HCT116 (cell line): Measurements from ENCODE around the gene CDH26. TPM values are rescaled to one million over a fixed set of nuclear protein-coding genes. Genes with fewer than 3 reads are reported as not detected.

Experiments
- ATAC-seq: fragments of 200-7000 bp; cut with Tn5 transposase; 2 replicates; pipeline ENCODE4 v1.9.1; 2020; ENCODE audit warnings: mild to moderate bottlenecking, moderate library complexity
- BruUV-seq: library from RNA; stranded (reverse); fragments of 400-500 nt; replicated peaks from 2 replicates; lab custom pipeline; 2021; lab: Mats Ljungman, UMichigan
- CTCF ChIA-PET: fragments of 300-600 bp; sonication (Branson Sonifier 250); formaldehyde crosslinking; loops from one replicate; lab custom pipeline; 2021; ENCODE audit warnings: antibody characterized with exemption; lab: Charles Lee
- POLR2A ChIA-PET: fragments of 300-600, 350-600 bp; sonication (Branson Sonifier 250); formaldehyde crosslinking; loops from one replicate; lab custom pipeline; 2021; ENCODE audit warnings: antibody characterized with exemption; lab: Charles Lee
- RAD21 ChIA-PET, 2 experiments: fragments of 300-600 bp; sonication (Branson Sonifier 250); formaldehyde crosslinking; loops; one replicate each; lab custom pipeline; 2023; ENCODE audit warnings: low total read pairs in 2 of 2; ENCODE audit not compliant: uncharacterized antibody in 2 of 2, unreplicated experiment in 2 of 2, low non-redundant PET in 1 of 2; lab: Charles Lee
- DNase-seq: peaks from one replicate; pipeline ENCODE4 v3.0.0-alpha.2; 2010; ENCODE audit warnings: low read depth, low spot score
- H2AFZ ChIP-seq: fragments of 200-600 bp; shearing (Covaris generic), sonication (generic); 2 replicates; pipeline ENCODE4 v1.6.1; 2017; ENCODE audit warnings: low read depth, mixed run types, mixed read lengths, antibody characterized with exemption, low read length; ENCODE audit not compliant: poor library complexity, severe bottlenecking
- H3K27ac ChIP-seq: 2 replicates; pipeline ENCODE4 v1.5.1; 2012; ENCODE audit warnings: low read depth, low read length
- H3K27me3 ChIP-seq: fragments of 200-600 bp; sonication (generic); 2 replicates; pipeline ENCODE4 v1.6.1; 2016; ENCODE audit warnings: mixed run types, low read length, mixed read lengths; ENCODE audit not compliant: insufficient read depth
- H3K36me3 ChIP-seq, 2 experiments: fragments of 200-500 bp in 1 of 2; fragments of 200-600 bp in 1 of 2; sonication (Bioruptor generic) in 1 of 2; sonication (generic) in 1 of 2; 2 replicates each; pipeline versions ENCODE4 v1.5.1 to v1.6.1; 2014 to 2016; ENCODE audit warnings: low read length in 2 of 2, inconsistent platforms in 1 of 2, mixed read lengths in 1 of 2, mixed run types in 1 of 2; ENCODE audit not compliant: insufficient read depth in 2 of 2, control insufficient read depth in 1 of 2
- H3K4me1 ChIP-seq, 2 experiments: fragments of 200-600 bp in 1 of 2; sonication (generic) in 1 of 2; 2 replicates each; pipeline versions ENCODE4 v1.5.1 to v1.6.1; 2012 to 2017; ENCODE audit warnings: low read length in 2 of 2, inconsistent platforms in 1 of 2, mild to moderate bottlenecking in 1 of 2, mixed read lengths in 1 of 2, mixed run types in 1 of 2, moderate library complexity in 1 of 2; ENCODE audit not compliant: insufficient read depth in 2 of 2, control insufficient read depth in 1 of 2
- H3K4me2 ChIP-seq: fragments of 200-600 bp; sonication (generic); 2 replicates; pipeline ENCODE4 v1.6.1; 2017; ENCODE audit warnings: mixed run types, low read length, mixed read lengths
- H3K4me3 ChIP-seq, 2 experiments: fragments of 200-600 bp in 1 of 2; sonication (generic) in 1 of 2; replicated peaks in 1 of 2; 2 replicates each; pipeline ENCODE4 v1.5.1; 2011 to 2016; ENCODE audit warnings: low read length in 2 of 2, control low read depth in 1 of 2, low read depth in 1 of 2, mild to moderate bottlenecking in 1 of 2, mixed read lengths in 1 of 2, mixed run types in 1 of 2
- H3K79me2 ChIP-seq: fragments of 200-600 bp; sonication (generic); 2 replicates; pipeline ENCODE4 v1.6.1; 2017; ENCODE audit warnings: mild to moderate bottlenecking, mixed run types, low read length, moderate library complexity, mixed read lengths; ENCODE audit not compliant: insufficient read depth
- H3K9ac ChIP-seq: fragments of 200-600 bp; sonication (generic); 2 replicates; pipeline ENCODE4 v1.6.1; 2016; ENCODE audit warnings: low read length, mixed read lengths
- H3K9me2 ChIP-seq: fragments of 200-600 bp; sonication (generic), shearing (Covaris generic); 2 replicates; pipeline ENCODE4 v1.6.1; 2017; ENCODE audit warnings: mixed run types, mild to moderate bottlenecking, moderate library complexity; ENCODE audit not compliant: insufficient read depth
- H3K9me3 ChIP-seq, 2 experiments: fragments of 200-500 bp in 1 of 2; fragments of 200-600 bp in 1 of 2; sonication (Bioruptor generic) in 1 of 2; sonication (generic) in 1 of 2; 2 replicates each; pipeline ENCODE4 v1.6.1; 2014 to 2017; ENCODE audit warnings: low read length in 2 of 2, mixed read lengths in 2 of 2, inconsistent platforms in 1 of 2, low read depth in 1 of 2, mild to moderate bottlenecking in 1 of 2, mixed run types in 1 of 2, moderate library complexity in 1 of 2; ENCODE audit not compliant: control insufficient read depth in 1 of 2, insufficient read depth in 1 of 2
- H4K20me1 ChIP-seq: fragments of 200-600 bp; sonication (generic), shearing (Covaris generic); 2 replicates; pipeline ENCODE4 v1.6.1; 2017; ENCODE audit warnings: mixed run types, mild to moderate bottlenecking, moderate library complexity; ENCODE audit not compliant: insufficient read depth
- CBX3 ChIP-seq: IDR thresholded peaks from 2 replicates; pipeline ENCODE4 v1.6.1; 2012; ENCODE audit warnings: low read depth
- CEBPB ChIP-seq: IDR thresholded peaks from 2 replicates; pipeline ENCODE4 v1.6.1; 2012; ENCODE audit warnings: low read depth
- CTCF ChIP-seq, 3 experiments: fragments of 200-600 bp in 1 of 3; sonication (generic) in 1 of 3; IDR thresholded peaks in 2 of 3; conservative IDR thresholded peaks in 1 of 3; 2 replicates each; pipeline ENCODE4 v1.5.1; 2012 to 2017; ENCODE audit warnings: low read depth in 2 of 3, low read length in 2 of 3, antibody characterized with exemption in 1 of 3, borderline replicate concordance in 1 of 3, control low read depth in 1 of 3, mild to moderate bottlenecking in 1 of 3, mixed read lengths in 1 of 3, mixed run types in 1 of 3, moderate library complexity in 1 of 3; ENCODE audit not compliant: insufficient read depth in 1 of 3
- EZH2phosphoT487 ChIP-seq: fragments of 200-600 bp; IDR thresholded peaks from 2 replicates; pipeline ENCODE4 v1.6.1; 2018; ENCODE audit warnings: antibody characterized with exemption, borderline replicate concordance
- FOSL1 ChIP-seq: IDR thresholded peaks from 2 replicates; pipeline ENCODE4 v1.6.1; 2012; ENCODE audit warnings: low read depth
- MAX ChIP-seq: IDR thresholded peaks from 2 replicates; pipeline ENCODE4 v1.6.1; 2012
- POLR2AphosphoS5 ChIP-seq: IDR thresholded peaks from 2 replicates; pipeline ENCODE4 v1.6.1; 2011; ENCODE audit warnings: mild to moderate bottlenecking, low read depth, low read length, moderate library complexity
- SP1 ChIP-seq: IDR thresholded peaks from 2 replicates; pipeline ENCODE4 v1.6.1; 2012; ENCODE audit warnings: low read depth
- SRF ChIP-seq: IDR thresholded peaks from 2 replicates; pipeline ENCODE4 v1.6.1; 2012; ENCODE audit warnings: low read depth
- TCF7L2 ChIP-seq: IDR thresholded peaks from 2 replicates; pipeline ENCODE4 v1.7.0; 2011; ENCODE audit warnings: borderline replicate concordance, inconsistent platforms; ENCODE audit not compliant: insufficient read depth, insufficient read length; ENCODE audit errors: extremely low read depth
- ZBTB33 ChIP-seq: IDR thresholded peaks from 2 replicates; pipeline ENCODE4 v1.6.1; 2011; ENCODE audit warnings: mild to moderate bottlenecking, low read length, moderate library complexity; ENCODE audit not compliant: insufficient replicate concordance; ENCODE audit errors: extremely low read depth
- ZFX ChIP-seq: fragments of 450-650 bp; IDR thresholded peaks from 2 replicates; pipeline ENCODE4 v1.6.1; 2017
- intact Hi-C: fragments of 100-400 bp; cut with micrococcal nuclease; formaldehyde crosslinking; loops from 2 replicates; pipeline ENCODE4 v1.10.0; 2022
- total RNA-seq: library from RNA; stranded (reverse); gene quantifications from one replicate; pipeline ENCODE4 v1.2.1, GENCODE V29; 2021; ENCODE audit not compliant: unreplicated experiment

The CDH26 gene
- total RNA-seq, 1 experiment from 2014 or later, result 0.34 TPM

GRCh38 chr20:59942245-59942644 lies 16.0 kb upstream of the CDH26 start:
- TF ChIP-seq MAX (no peak), EZH2phosphoT487 (no peak), FOSL1 (no peak), POLR2AphosphoS5 (no peak), CEBPB (no peak), SRF (no peak), CBX3 (no peak), CTCF (IDR thresholded peaks at IDR 0.05 in 2 of 3, conservative IDR thresholded peaks at IDR 0.05 in 1 of 3; ENCODE audit: borderline replicate concordance in 1 of 3, insufficient read depth in 1 of 3, low read depth in 2 of 3, low read length in 2 of 3) (no peak), SP1 (no peak), ZFX (no peak), ZBTB33 (no peak), TCF7L2 (no peak)
- TF ChIP-seq, all 23 proteins: peak for 0
- intact Hi-C loops, result no loop called here
- Histone ChIP-seq H3K27ac (no peak overlapping the region), H3K9me3 (no peaks in the 10 kb centered on the region), H3K4me3 (no peak overlapping the region), H3K4me1 (peaks cover 0 to 9% of the 10 kb centered on the region in 2 experiments; a peak in 2 of 4 replicates), H3K9ac (no peak overlapping the region), H4K20me1 (no peaks in the 10 kb centered on the region), H3K9me2 (no peaks in the 10 kb centered on the region), H3K27me3 (no peaks in the 10 kb centered on the region), H3K4me2 (no peak overlapping the region), H2AFZ (no peak overlapping the region), H3K36me3 (peaks cover 6 to 17% of the 10 kb centered on the region in 2 experiments), H3K79me2 (no peaks in the 10 kb centered on the region)
- ATAC-seq (no peak), DNase-seq (no peak)
- ChIA-PET RAD21 (no interaction called here), CTCF (no interaction called here), POLR2A (no interaction called here)
- no TSS peak for BruUV-seq
